OCI-LY1 (cell line): ENCODE data around the gene KIRREL2.

Experiments
- H2AFZ ChIP-seq: fragments of 200-600 bp; sonication (generic), shearing (Covaris generic); 2 replicates; pipeline ENCODE4 v1.6.0; 2014; ENCODE audit warnings: antibody characterized with exemption, mild to moderate bottlenecking, low read length
- H3F3A ChIP-seq: fragments of 200-600 bp; sonication (generic), shearing (Covaris generic); 2 replicates; pipeline ENCODE4 v1.6.0; 2014; ENCODE audit warnings: mild to moderate bottlenecking, antibody characterized with exemption, low read length, moderate library complexity; ENCODE audit not compliant: insufficient read depth
- H3K27ac ChIP-seq: fragments of 200-600 bp; sonication (generic); 2 replicates; pipeline ENCODE4 v1.5.1; 2014; ENCODE audit warnings: low read length, mixed run types, mild to moderate bottlenecking, low read depth; ENCODE audit not compliant: poor library complexity, severe bottlenecking
- H3K27me3 ChIP-seq: fragments of 200-600 bp; sonication (generic); 2 replicates; pipeline ENCODE4 v1.6.0; 2014; ENCODE audit warnings: antibody characterized with exemption, mild to moderate bottlenecking, low read length, moderate library complexity; ENCODE audit not compliant: insufficient read depth
- H3K36me3 ChIP-seq: fragments of 200-600 bp; sonication (generic); 2 replicates; pipeline ENCODE4 v1.6.1; 2014; ENCODE audit warnings: mild to moderate bottlenecking, antibody characterized with exemption, low read length, moderate library complexity, mixed read lengths; ENCODE audit not compliant: insufficient read depth
- H3K4me1 ChIP-seq: fragments of 200-600 bp; sonication (generic); 2 replicates; pipeline ENCODE4 v1.5.1; 2014; ENCODE audit warnings: mild to moderate bottlenecking, low read length, moderate library complexity; ENCODE audit not compliant: insufficient read depth, severe bottlenecking
- H3K4me2 ChIP-seq: fragments of 200-600 bp; sonication (generic), shearing (Covaris generic); 2 replicates; pipeline ENCODE4 v1.6.1; 2014; ENCODE audit warnings: low read length
- H3K4me3 ChIP-seq: fragments of 200-600 bp; sonication (generic); 2 replicates; pipeline ENCODE4 v1.5.1; 2014; ENCODE audit warnings: low read length, low read depth, mild to moderate bottlenecking, mixed read lengths; ENCODE audit not compliant: poor library complexity, severe bottlenecking
- H3K79me2 ChIP-seq: fragments of 200-600 bp; shearing (Covaris generic); 2 replicates; pipeline ENCODE4 v1.6.1; 2016; ENCODE audit warnings: mixed run types, low read length, mixed read lengths; ENCODE audit not compliant: insufficient read depth
- H3K9ac ChIP-seq: fragments of 200-600 bp; sonication (generic), shearing (Covaris generic); 2 replicates; pipeline ENCODE4 v1.6.1; 2014; ENCODE audit warnings: mild to moderate bottlenecking, low read length, mixed read lengths
- H3K9me2 ChIP-seq: fragments of 200-600 bp; sonication (generic), shearing (Covaris generic); 2 replicates; pipeline ENCODE4 v1.6.1; 2014; ENCODE audit warnings: low read depth, mild to moderate bottlenecking, low read length, mixed read lengths
- H3K9me3 ChIP-seq: fragments of 200-600 bp; shearing (Covaris generic); 2 replicates; pipeline ENCODE4 v1.6.1; 2014; ENCODE audit warnings: low read length, mixed read lengths
- H4K20me1 ChIP-seq: fragments of 200-600 bp; sonication (generic), shearing (Covaris generic); 2 replicates; pipeline ENCODE4 v1.6.0; 2016; ENCODE audit warnings: mild to moderate bottlenecking, low read length; ENCODE audit not compliant: insufficient read depth
- CTCF ChIP-seq: fragments of 200-600 bp; sonication (generic), shearing (Covaris generic); IDR thresholded peaks from 2 replicates; pipeline ENCODE4 v1.5.1; 2017; ENCODE audit warnings: mild to moderate bottlenecking, antibody characterized with exemption, low read length, moderate library complexity, mixed read lengths
- EZH2 ChIP-seq: fragments of 200-600 bp; sonication (generic), shearing (Covaris generic); IDR thresholded peaks from 2 replicates; pipeline ENCODE4 v1.8.0; 2017; ENCODE audit warnings: borderline replicate concordance, mixed run types, mild to moderate bottlenecking, antibody characterized with exemption, low read length, moderate library complexity, mixed read lengths

KIRREL2 gene

GRCh38 chr19:35842666-35843272 lies 13.9 kb upstream of the KIRREL2 start:
- H3K27ac ChIP-seq, result no peak overlapping the region
- H3K9me3 ChIP-seq, result 0 out of 2 replicates have a peak, but pooled peaks cover 3% of the 10 kb centered on the region
- TF ChIP-seq CTCF (no peak), EZH2 (no peak)
- H3K27me3 ChIP-seq, result 0 out of 2 replicates have a peak, but pooled peaks cover 8% of the 10 kb centered on the region
- no peak overlapping the region for H3K4me3 ChIP-seq
- no peaks in the 10 kb centered on the region for H3K4me1 ChIP-seq
- H3K9ac ChIP-seq, result no peak overlapping the region
- H3K36me3 ChIP-seq, result no peaks in the 10 kb centered on the region; the same call in 1 of the 2 replicates
- no peak overlapping the region for H3K4me2 ChIP-seq
- H3K79me2 ChIP-seq, result no peaks in the 10 kb centered on the region
- no peaks in the 10 kb centered on the region for H3F3A ChIP-seq
- H2AFZ ChIP-seq, result no peak overlapping the region
- no peaks in the 10 kb centered on the region for H4K20me1 ChIP-seq
- no peaks in the 10 kb centered on the region for H3K9me2 ChIP-seq

GRCh38 chr19:35843676-35844481 lies 12.8 kb upstream of the KIRREL2 start:
- H3K4me2 ChIP-seq, result no peak overlapping the region
- 0 out of 2 replicates have a peak, but pooled peaks cover 3% of the 10 kb centered on the region for H3K9me3 ChIP-seq
- H3K4me1 ChIP-seq, result no peaks in the 10 kb centered on the region
- TF ChIP-seq EZH2, result no peak
- TF ChIP-seq CTCF, result no peak
- no peaks in the 10 kb centered on the region; the same call in 1 of the 2 replicates for H3K36me3 ChIP-seq
- no peaks in the 10 kb centered on the region for H4K20me1 ChIP-seq
- no peak overlapping the region for H3K27ac ChIP-seq
- H3K9ac ChIP-seq, result no peak overlapping the region
- 0 out of 2 replicates have a peak, but pooled peaks cover 14% of the 10 kb centered on the region for H3K27me3 ChIP-seq
- no peak overlapping the region for H3K4me3 ChIP-seq
- H3K79me2 ChIP-seq, result no peaks in the 10 kb centered on the region
- H2AFZ ChIP-seq, result no peak overlapping the region
- no peaks in the 10 kb centered on the region for H3K9me2 ChIP-seq
- no peaks in the 10 kb centered on the region for H3F3A ChIP-seq

- no peaks in the 10 kb centered on the region for H3K4me1 ChIP-seq
- H3K9ac ChIP-seq, result no peak overlapping the region
- H3K4me3 ChIP-seq, result no peak overlapping the region
- H3K79me2 ChIP-seq, result no peaks in the 10 kb centered on the region
- no peaks in the 10 kb centered on the region for H3K36me3 ChIP-seq
- H4K20me1 ChIP-seq, result no peaks in the 10 kb centered on the region
- H3K27me3 ChIP-seq, result 0 out of 2 replicates have a peak, but pooled peaks cover 7% of the 10 kb centered on the region
- H3K4me2 ChIP-seq, result no peak overlapping the region
- no peaks in the 10 kb centered on the region for H3K9me2 ChIP-seq
- no peak for TF ChIP-seq CTCF
- no peak for TF ChIP-seq EZH2
- no peaks in the 10 kb centered on the region for H3F3A ChIP-seq
- no peak overlapping the region for H3K27ac ChIP-seq
- no peaks in the 10 kb centered on the region for H3K9me3 ChIP-seq
- H2AFZ ChIP-seq, result no peak overlapping the region
Observed at GRCh38 chr19:35844482-35845214, 12.1 kb upstream of the KIRREL2 start.
